H1 (cell line): ENCODE measurements around the gene TMEM125. TPM values are rescaled to one million over a fixed set of nuclear protein-coding genes. Genes with fewer than 3 reads are reported as not detected.

Source experiments
- CTCF ChIA-PET: fragments of 300-600 bp; sonication (Branson Sonifier 250); formaldehyde crosslinking; loops from one replicate; lab custom pipeline; 2021; ENCODE audit not compliant: partially characterized antibody; lab: Charles Lee
- POLR2A ChIA-PET: fragments of 300-600 bp; sonication (Branson Sonifier 250); formaldehyde crosslinking; loops from one replicate; lab custom pipeline; 2021; ENCODE audit warnings: inconsistent platforms; ENCODE audit not compliant: partially characterized antibody; lab: Charles Lee
- DNase-seq, 2 experiments: peaks; one replicate each; pipeline versions ENCODE4 v3.0.0 to v3.0.0-alpha.2; 2010 to 2022; ENCODE audit warnings: low spot score in 2 of 2, low read depth in 1 of 2, mixed read lengths in 1 of 2
- FAIRE-seq: peaks from 2 replicates; lab custom pipeline; 2011; peaks lifted over from hg19 to GRCh38; lab: Jason Lieb, UNC
- H2AFZ ChIP-seq: 2 replicates; pipeline ENCODE4 v1.8.1; 2012; ENCODE audit warnings: low read length, inconsistent platforms
- H2AK5ac ChIP-seq: 2 replicates; pipeline ENCODE4 v1.6.1; 2013; ENCODE audit warnings: low read depth, low read length
- H2BK120ac ChIP-seq: replicated peaks from 2 replicates; pipeline ENCODE3; 2013; ENCODE audit warnings: low read depth, low read length, inconsistent platforms
- H2BK12ac ChIP-seq: 2 replicates; pipeline ENCODE4 v1.6.1; 2013; ENCODE audit warnings: low read depth, low read length
- H2BK15ac ChIP-seq: 2 replicates; pipeline ENCODE4 v1.6.1; 2013; ENCODE audit warnings: low read length
- H2BK20ac ChIP-seq: 2 replicates; pipeline ENCODE4 v1.6.1; 2013; ENCODE audit warnings: low read length
- H2BK5ac ChIP-seq: 2 replicates; pipeline ENCODE4 v1.6.1; 2013; ENCODE audit warnings: low read depth, low read length
- H3K14ac ChIP-seq: 2 replicates; pipeline ENCODE4 v1.6.1; 2013; ENCODE audit warnings: inconsistent platforms; ENCODE audit not compliant: insufficient read length
- H3K18ac ChIP-seq: 2 replicates; pipeline ENCODE4 v1.6.1; 2013; ENCODE audit warnings: low read length; ENCODE audit errors: extremely low read depth
- H3K23ac ChIP-seq: 2 replicates; pipeline ENCODE4 v1.6.1; 2013; ENCODE audit warnings: inconsistent platforms; ENCODE audit not compliant: insufficient read length
- H3K23me2 ChIP-seq: 2 replicates; pipeline ENCODE4 v1.6.1; 2013; ENCODE audit warnings: low read depth, low read length
- H3K27ac ChIP-seq: 2 replicates; pipeline ENCODE4 v1.6.1; 2011; ENCODE audit warnings: low read depth, low read length, inconsistent platforms
- H3K27me3 ChIP-seq, 4 experiments: replicated peaks in 1 of 4; 1 replicate in 1 of 4; 2 replicates in 3 of 4; pipeline versions ENCODE4 v1.6.1 to v1.8.1; 2011 to 2013; ENCODE audit warnings: low read length in 3 of 4, mild to moderate bottlenecking in 3 of 4, inconsistent platforms in 2 of 4, mixed read lengths in 2 of 4, moderate library complexity in 1 of 4; ENCODE audit not compliant: control insufficient read depth in 3 of 4, insufficient read depth in 3 of 4; ENCODE audit errors: extremely low read depth in 1 of 4
- H3K36me3 ChIP-seq, 4 experiments: 2 replicates each; pipeline versions ENCODE4 v1.6.1 to v1.8.1; 2011 to 2013; ENCODE audit warnings: mild to moderate bottlenecking in 4 of 4, low read length in 3 of 4, moderate library complexity in 2 of 4, control low read depth in 1 of 4, inconsistent platforms in 1 of 4; ENCODE audit not compliant: insufficient read depth in 4 of 4, control insufficient read depth in 2 of 4
- H3K4ac ChIP-seq: replicated peaks from 2 replicates; pipeline ENCODE3; 2013; ENCODE audit warnings: low read length, low read depth, mixed read lengths, inconsistent platforms; ENCODE audit not compliant: insufficient read length
- H3K4me1 ChIP-seq, 4 experiments: replicated peaks in 1 of 4; 1 replicate in 1 of 4; 2 replicates in 3 of 4; pipeline versions ENCODE4 v1.6.1 to v1.8.1; 2011 to 2013; ENCODE audit warnings: low read length in 3 of 4, inconsistent platforms in 2 of 4, mixed read lengths in 1 of 4; ENCODE audit not compliant: insufficient read depth in 4 of 4, control insufficient read depth in 3 of 4
- H3K4me2 ChIP-seq, 2 experiments: 2 replicates each; pipeline versions ENCODE4 v1.6.1 to v1.8.1; 2011 to 2013; ENCODE audit warnings: low read depth in 2 of 2, low read length in 2 of 2, control low read depth in 1 of 2, inconsistent platforms in 1 of 2, mild to moderate bottlenecking in 1 of 2; ENCODE audit not compliant: insufficient read depth in 1 of 2
- H3K4me3 ChIP-seq, 4 experiments: fragments of 200-600, 300-600 bp in 1 of 4; sonication (generic), shearing (Covaris generic), sonication (Bioruptor Twin) in 1 of 4; 2 replicates each; pipeline versions ENCODE4 v1.5.1 to v1.8.1; 2011 to 2016; ENCODE audit warnings: low read length in 4 of 4, low read depth in 3 of 4, control low read depth in 2 of 4, inconsistent platforms in 2 of 4, mild to moderate bottlenecking in 2 of 4, mixed read lengths in 1 of 4, moderate library complexity in 1 of 4; ENCODE audit not compliant: insufficient read depth in 2 of 4; ENCODE audit errors: extremely low read depth in 1 of 4
- H3K56ac ChIP-seq: replicated peaks from 2 replicates; pipeline ENCODE3; 2013; ENCODE audit warnings: low read depth, mild to moderate bottlenecking, mixed read lengths, low read length, inconsistent platforms; ENCODE audit not compliant: insufficient read length
- H3K79me1 ChIP-seq: 2 replicates; pipeline ENCODE4 v1.6.1; 2013; ENCODE audit warnings: low read depth, low read length, control low read depth
- H3K79me2 ChIP-seq, 2 experiments: 2 replicates each; pipeline versions ENCODE4 v1.6.1 to v1.8.1; 2012 to 2013; ENCODE audit warnings: low read length in 2 of 2, mild to moderate bottlenecking in 2 of 2, inconsistent platforms in 1 of 2; ENCODE audit not compliant: insufficient read depth in 2 of 2, control insufficient read depth in 1 of 2
- H3K9ac ChIP-seq, 4 experiments: replicated peaks in 1 of 4; 1 replicate in 1 of 4; 2 replicates in 3 of 4; pipeline versions ENCODE4 v1.6.1 to v1.8.1; 2011 to 2013; ENCODE audit warnings: low read depth in 3 of 4, low read length in 3 of 4, control low read depth in 2 of 4, mild to moderate bottlenecking in 2 of 4, moderate library complexity in 2 of 4, inconsistent platforms in 1 of 4; ENCODE audit errors: extremely low read depth in 1 of 4
- H3K9me3 ChIP-seq, 2 experiments: 2 replicates each; pipeline versions ENCODE4 v1.6.1 to v1.8.1; 2012 to 2013; ENCODE audit warnings: mild to moderate bottlenecking in 2 of 2, moderate library complexity in 2 of 2, control low read depth in 1 of 2, inconsistent platforms in 1 of 2, low read depth in 1 of 2, low read length in 1 of 2, mixed read lengths in 1 of 2; ENCODE audit not compliant: insufficient read depth in 2 of 2
- H4K20me1 ChIP-seq, 2 experiments: replicated peaks in 1 of 2; 2 replicates each; pipeline versions ENCODE3 to v1.8.1; 2011 to 2013; ENCODE audit warnings: inconsistent platforms in 2 of 2, low read length in 2 of 2, mild to moderate bottlenecking in 1 of 2; ENCODE audit not compliant: insufficient read depth in 2 of 2, control insufficient read depth in 1 of 2
- H4K5ac ChIP-seq: 2 replicates; pipeline ENCODE4 v1.6.1; 2013; ENCODE audit warnings: low read length, low read depth, mixed read lengths, inconsistent platforms; ENCODE audit not compliant: insufficient read length
- H4K8ac ChIP-seq: 2 replicates; pipeline ENCODE4 v1.8.0; 2013; ENCODE audit warnings: mild to moderate bottlenecking, moderate library complexity, low read length, inconsistent platforms; ENCODE audit not compliant: insufficient read depth; ENCODE audit errors: extremely low read depth
- H4K91ac ChIP-seq: replicated peaks from 2 replicates; pipeline ENCODE3; 2013; ENCODE audit warnings: low read length, mixed read lengths, inconsistent platforms; ENCODE audit not compliant: insufficient read length
- BACH1 ChIP-seq: IDR thresholded peaks from 2 replicates; pipeline ENCODE4 v1.6.1; 2012; ENCODE audit warnings: low read length, improper control_type of control experiment
- BCL11A ChIP-seq, 2 experiments: IDR thresholded peaks; one replicate each; pipeline ENCODE4 v1.6.1; 2011; ENCODE audit warnings: low read depth in 2 of 2, low read length in 2 of 2, mild to moderate bottlenecking in 2 of 2
- JUN ChIP-seq: IDR thresholded peaks from 2 replicates; pipeline ENCODE4 v1.6.1; 2011; ENCODE audit warnings: low read depth, mild to moderate bottlenecking, improper control_type of control experiment, low read length
- MAFK ChIP-seq: IDR thresholded peaks from 2 replicates; pipeline ENCODE4 v1.6.1; 2012; ENCODE audit warnings: low read depth, mild to moderate bottlenecking, improper control_type of control experiment, low read length
- POLR2AphosphoS5 ChIP-seq: IDR thresholded peaks from 2 replicates; pipeline ENCODE4 v1.6.1; 2011; ENCODE audit warnings: low read depth, low read length
- WGBS, 2 experiments: shearing (Covaris generic) in 1 of 2; methylation state at CpG; one replicate each; pipeline versions ENCODE4 v1.1.6 to v1.1.7; 2013 to 2015; ENCODE audit warnings: low lambda C conversion rate in 2 of 2, mixed read lengths in 2 of 2, inconsistent platforms in 1 of 2, low coverage in 1 of 2, missing lambda C conversion rate in 1 of 2; ENCODE audit not compliant: insufficient replicate concordance in 2 of 2, insufficient coverage in 1 of 2, insufficient read length in 1 of 2; ENCODE audit errors: extremely low coverage in 1 of 2, missing lambda C conversion rate in 1 of 2; 5-methylcytosine and 5-hydroxymethylcytosine counted together
- polyA plus RNA-seq, 7 experiments: library from polyadenylated mRNA; depleted of rRNA in 3 of 7; stranded (reverse) in 5 of 7; unstranded in 2 of 7; fragments of >200 nt in 5 of 7; fragments of 200-250 nt in 2 of 7; gene quantifications; 1 replicate in 5 of 7; 2 replicates in 1 of 7; 4 replicates in 1 of 7; pipeline versions ENCODE4 v1.2.1 to v1.2.3, GENCODE V29; 2011 to 2013; ENCODE audit warnings: missing spikeins in 2 of 7, mixed read lengths in 2 of 7
- total RNA-seq: library from RNA; stranded (reverse); fragmentation: NEBNext Ultra II Directional; extraction: Animal tissue kit (Norgen Biotek cat#: 25700); gene quantifications from 2 replicates; pipeline ENCODE4 v1.2.1, GENCODE V29; 2021

TMEM125 gene
- total and polyA plus RNA-seq, 2 of the 8 experiments (the other 6 are each of a cell fraction or from before 2014, with no cell fraction given) = 26.5 to 46.7 TPM

- no peak overlapping the region for H2AFZ ChIP-seq
- H2BK12ac ChIP-seq = no peak overlapping the region
- H2BK20ac ChIP-seq = no peak overlapping the region
- no peak overlapping the region for H2BK5ac ChIP-seq
- H3K14ac ChIP-seq = no peak overlapping the region
- FAIRE-seq (no peak), DNase-seq (no peak)
- H3K23me2 ChIP-seq = no peaks in the 10 kb centered on the region
- no peak overlapping the region for H3K9ac ChIP-seq
- no peak overlapping the region for H3K4ac ChIP-seq
- H3K4me2 ChIP-seq = no peak overlapping the region
- H3K4me1 ChIP-seq = peaks cover 0 to 1% (median 0%) of the 10 kb centered on the region in 4 experiments; a peak in 1 of 7 replicates
- H3K27ac ChIP-seq = no peak overlapping the region; the same call in 1 of the 2 replicates
- H3K18ac ChIP-seq = no peak overlapping the region
- H3K79me1 ChIP-seq = no peaks in the 10 kb centered on the region
- no peak overlapping the region for H2BK15ac ChIP-seq
- no peaks in the 10 kb centered on the region for H3K79me2 ChIP-seq
- peak overlapping the region; percentile 43 for H4K8ac ChIP-seq
- POLR2A ChIA-PET = interaction anchor here (1.1 kb wide), 1 partner anchor 46 kb away, joined by 4 read pairs; the partner anchor contains the start of gene CDC20
- H4K5ac ChIP-seq = no peak overlapping the region
- H3K36me3 ChIP-seq = no peaks in the 10 kb centered on the region
- TF ChIP-seq BACH1 (no peak), BCL11A (IDR thresholded peaks at IDR 0.05; ENCODE audit: low read depth in 2 of 2, low read length in 2 of 2) (no peak), JUN (no peak), MAFK (no peak), POLR2AphosphoS5 (no peak)
- TF ChIP-seq, all 59 proteins: peak for 0
- no peak overlapping the region for H3K23ac ChIP-seq
- H3K56ac ChIP-seq = no peak overlapping the region
- H3K9me3 ChIP-seq = no peaks in the 10 kb centered on the region
- whole genome bisulfite sequencing, 2 experiments = 92% methylated on average over 24 of the region's 24 CpGs; no CpG with 5 or more reads in 1 of the 2 experiments
- no peak overlapping the region for H4K91ac ChIP-seq
- H3K4me3 ChIP-seq = no peak overlapping the region
- H2AK5ac ChIP-seq = no peak overlapping the region
- no peak overlapping the region for H2BK120ac ChIP-seq
- CTCF ChIA-PET = interaction anchor here (0.7 to 1.5 kb wide), 5 partner anchors 10 to 39 kb away, joined by 3 read pairs; no protein-coding TSS in a partner anchor
- H3K27me3 ChIP-seq = no peaks in the 10 kb centered on the region; a peak in 1 of 7 replicates
- H4K20me1 ChIP-seq = no peaks in the 10 kb centered on the region
These were observed 43.1 kb downstream of the TMEM125 start for GRCh38 chr1:43312663-43313515.
